Keratinocyte (primary cell): ENCODE results near the gene LILRB1.

Source experiments
- EZH2 ChIP-seq: IDR thresholded peaks from one replicate; pipeline ENCODE4 v1.6.1; 2012; ENCODE audit warnings: inconsistent platforms, mild to moderate bottlenecking, low read length, moderate library complexity
- TF ChIP-seq, protein P1 (sequence below), 3 experiments: IDR thresholded peaks in 1 of 3; conservative IDR thresholded peaks in 1 of 3; optimal IDR thresholded peaks in 1 of 3; 2 replicates in 2 of 3; 3 replicates in 1 of 3; pipeline versions ENCODE3 to v1.5.1; 2011; ENCODE audit warnings: low read length in 3 of 3, mild to moderate bottlenecking in 3 of 3, moderate library complexity in 2 of 3, control low read depth in 1 of 3, inconsistent platforms in 1 of 3; ENCODE audit not compliant: insufficient read depth in 2 of 3; ENCODE audit errors: extremely low read depth in 1 of 3

DNA sequence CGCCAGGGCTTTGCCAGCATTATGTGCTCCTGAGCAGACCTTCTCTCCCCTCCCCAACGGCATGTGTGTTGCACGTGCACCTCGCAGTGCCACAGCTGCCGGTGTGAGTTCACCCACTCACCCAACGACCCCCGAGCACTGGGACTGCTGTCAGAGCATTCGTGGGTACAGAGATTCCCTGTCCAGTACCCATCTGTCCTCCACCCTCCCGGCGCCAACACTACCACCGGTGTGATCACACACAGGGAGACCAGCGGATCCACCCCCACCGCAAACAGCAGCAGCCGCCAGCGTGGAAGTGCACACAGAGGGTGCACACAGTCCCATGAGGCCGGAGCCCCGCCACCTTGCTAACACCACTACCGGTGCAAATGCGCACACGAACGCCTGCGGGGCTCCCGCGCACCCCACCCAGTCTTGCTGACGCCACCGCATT, 20.9 kb upstream of the LILRB1 start:
- no peak for TF ChIP-seq EZH2
- TF ChIP-seq, protein P1, sequence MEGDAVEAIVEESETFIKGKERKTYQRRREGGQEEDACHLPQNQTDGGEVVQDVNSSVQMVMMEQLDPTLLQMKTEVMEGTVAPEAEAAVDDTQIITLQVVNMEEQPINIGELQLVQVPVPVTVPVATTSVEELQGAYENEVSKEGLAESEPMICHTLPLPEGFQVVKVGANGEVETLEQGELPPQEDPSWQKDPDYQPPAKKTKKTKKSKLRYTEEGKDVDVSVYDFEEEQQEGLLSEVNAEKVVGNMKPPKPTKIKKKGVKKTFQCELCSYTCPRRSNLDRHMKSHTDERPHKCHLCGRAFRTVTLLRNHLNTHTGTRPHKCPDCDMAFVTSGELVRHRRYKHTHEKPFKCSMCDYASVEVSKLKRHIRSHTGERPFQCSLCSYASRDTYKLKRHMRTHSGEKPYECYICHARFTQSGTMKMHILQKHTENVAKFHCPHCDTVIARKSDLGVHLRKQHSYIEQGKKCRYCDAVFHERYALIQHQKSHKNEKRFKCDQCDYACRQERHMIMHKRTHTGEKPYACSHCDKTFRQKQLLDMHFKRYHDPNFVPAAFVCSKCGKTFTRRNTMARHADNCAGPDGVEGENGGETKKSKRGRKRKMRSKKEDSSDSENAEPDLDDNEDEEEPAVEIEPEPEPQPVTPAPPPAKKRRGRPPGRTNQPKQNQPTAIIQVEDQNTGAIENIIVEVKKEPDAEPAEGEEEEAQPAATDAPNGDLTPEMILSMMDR (optimal IDR thresholded peaks at IDR 0.05 in 1 of 3, IDR thresholded peaks at IDR 0.05 in 1 of 3, conservative IDR thresholded peaks at IDR 0.05 in 1 of 3; ENCODE audit: extremely low read depth in 1 of 3, insufficient read depth in 2 of 3, low read length in 3 of 3): no peak
